COR-L47 (cell line): ENCODE measurements around the gene IFT52.
A peak's percentile ranks its signal among the peaks of the same experiment; 100 is the strongest.

Source experiments
- DNase-seq: peaks from one replicate; lab custom pipeline; 2025; lab: John Stamatoyannopoulos, UW

Gene IFT52

DNA sequence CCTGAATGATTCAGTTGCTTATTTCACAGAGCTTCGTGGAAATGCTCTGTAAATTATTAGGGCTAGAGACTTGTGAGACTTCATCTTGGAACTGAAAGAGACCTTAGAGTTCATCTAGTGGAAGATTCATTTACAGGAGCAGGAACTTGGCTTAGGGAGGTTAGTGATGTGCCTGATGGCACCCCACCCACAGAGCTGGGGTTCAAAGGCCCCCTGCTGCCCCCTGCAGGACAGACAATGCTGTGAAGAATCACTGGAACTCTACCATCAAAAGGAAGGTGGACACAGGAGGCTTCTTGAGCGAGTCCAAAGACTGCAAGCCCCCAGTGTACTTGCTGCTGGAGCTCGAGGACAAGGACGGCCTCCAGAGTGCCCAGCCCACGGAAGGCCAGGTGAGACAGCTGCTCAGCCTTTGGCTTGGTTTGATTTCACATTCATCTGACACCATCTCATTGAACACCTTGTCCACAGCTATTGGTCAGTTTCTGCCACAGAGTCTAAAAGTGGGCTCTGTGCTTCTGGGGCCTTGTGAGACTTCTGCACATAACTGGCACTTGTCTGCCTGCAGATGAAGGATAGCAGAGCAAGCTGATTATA, 101.3 kb downstream of the IFT52 start:
- peak; percentile 18 for DNase-seq

DNA sequence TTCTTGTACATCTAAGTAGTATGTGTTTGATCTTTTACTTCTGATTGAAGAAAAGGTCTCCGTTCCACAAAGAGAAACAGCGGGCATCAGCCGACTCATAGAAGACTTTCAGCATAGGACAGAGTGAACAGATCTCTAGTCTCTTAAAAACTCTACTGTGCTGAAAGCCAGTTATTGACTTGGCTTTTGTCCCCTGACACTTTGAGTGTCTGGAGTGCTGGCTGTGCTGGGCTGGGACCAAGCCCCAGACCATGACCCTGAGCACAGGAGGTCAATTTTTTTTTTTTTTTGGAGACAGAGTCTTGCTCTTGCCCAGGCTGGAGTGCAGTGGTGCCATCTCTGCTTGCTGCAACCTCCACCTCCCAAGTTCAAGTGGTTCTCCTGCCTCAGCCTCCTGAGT, 104.0 kb downstream of the IFT52 start:
- no peak for DNase-seq

DNA sequence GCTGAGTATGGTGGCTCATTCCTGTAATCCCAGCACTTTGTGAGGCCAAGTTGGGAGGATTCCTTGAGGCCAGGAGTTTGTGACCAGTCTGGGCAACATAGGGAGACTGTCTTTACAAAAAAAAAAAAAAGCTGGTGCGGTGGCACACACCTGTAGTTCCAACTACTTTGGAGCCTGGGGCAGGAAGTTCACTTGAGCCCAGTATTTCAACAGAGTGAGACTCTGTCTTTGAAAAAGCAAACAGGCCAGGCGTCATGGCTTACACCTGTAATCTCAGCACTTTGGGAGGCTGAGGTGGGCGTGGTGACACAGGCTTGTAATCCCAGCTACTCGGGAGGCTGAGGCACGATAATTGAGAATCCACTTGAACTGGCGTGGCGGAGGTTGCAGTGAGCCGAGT, 104.8 kb downstream of the IFT52 start:
- DNase-seq: no peak
